ENCODE measurements around the gene GHDC. TPM values are rescaled to one million over a fixed set of nuclear protein-coding genes. Genes with fewer than 3 reads are reported as not detected.
"Not testable (repeated sequence)": the region's sequence is repeated elsewhere in the genome, so short reads cannot be mapped to it uniquely, and the experiment has no call there.

Gene GHDC, protein sequence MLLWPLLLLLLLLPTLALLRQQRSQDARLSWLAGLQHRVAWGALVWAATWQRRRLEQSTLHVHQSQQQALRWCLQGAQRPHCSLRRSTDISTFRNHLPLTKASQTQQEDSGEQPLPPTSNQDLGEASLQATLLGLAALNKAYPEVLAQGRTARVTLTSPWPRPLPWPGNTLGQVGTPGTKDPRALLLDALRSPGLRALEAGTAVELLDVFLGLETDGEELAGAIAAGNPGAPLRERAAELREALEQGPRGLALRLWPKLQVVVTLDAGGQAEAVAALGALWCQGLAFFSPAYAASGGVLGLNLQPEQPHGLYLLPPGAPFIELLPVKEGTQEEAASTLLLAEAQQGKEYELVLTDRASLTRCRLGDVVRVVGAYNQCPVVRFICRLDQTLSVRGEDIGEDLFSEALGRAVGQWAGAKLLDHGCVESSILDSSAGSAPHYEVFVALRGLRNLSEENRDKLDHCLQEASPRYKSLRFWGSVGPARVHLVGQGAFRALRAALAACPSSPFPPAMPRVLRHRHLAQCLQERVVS
- polyA plus RNA-seq (ENCODE audit: low read depth in 6 of 6), result 10 to 100 TPM; 21.9 to 32.7 (median 26.2) TPM

DNA sequence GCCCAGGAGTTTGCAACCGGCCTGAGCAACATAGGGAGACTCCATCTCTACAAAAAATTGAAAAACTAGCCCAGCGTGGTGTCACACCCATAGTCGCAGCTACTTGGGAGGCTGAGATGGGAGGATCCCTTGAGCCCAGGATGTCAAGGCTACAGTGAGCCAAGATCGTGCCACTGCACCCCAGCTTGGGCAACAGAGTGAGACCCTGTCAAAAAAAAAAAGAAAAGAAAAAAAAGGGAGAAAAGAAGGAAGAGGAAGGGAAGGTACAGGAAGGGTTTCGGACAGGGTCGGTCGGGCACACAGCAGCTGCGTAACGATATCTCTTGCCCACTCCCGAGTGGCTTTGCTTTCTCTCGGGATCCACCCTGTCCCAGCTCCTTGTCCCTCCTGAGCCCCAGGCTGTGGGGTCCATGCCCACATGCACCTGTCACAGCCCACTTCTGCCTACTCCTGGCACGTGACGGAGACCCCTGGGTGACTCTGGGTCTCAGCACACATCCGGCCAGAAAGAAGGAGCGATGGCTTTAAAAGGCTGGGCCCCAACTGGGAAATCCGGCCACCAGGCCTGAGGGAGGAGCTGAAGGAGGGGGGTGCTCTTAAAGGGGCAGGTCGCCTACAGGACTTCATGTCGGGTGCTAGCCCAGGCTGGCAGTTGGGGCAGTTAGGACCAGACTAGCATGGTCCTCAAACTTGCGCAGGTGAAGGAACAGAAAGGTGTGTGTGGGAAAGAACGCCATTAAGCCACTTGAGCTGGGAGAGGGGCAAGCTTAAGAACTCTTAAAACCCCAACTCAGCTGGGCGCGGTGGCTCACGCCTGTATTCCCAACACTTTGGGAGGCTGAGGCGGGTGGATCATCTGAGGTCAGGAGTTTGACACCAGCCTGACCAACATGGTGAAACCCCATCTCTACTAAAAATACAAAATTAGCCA lies at the start of gene GHDC:
TSS of gene GHDC (minus strand) at position 526 of the 931 bp plus-strand sequence. CDS start 913 bp downstream, outside the sequence.
- peaks cover 33 to 48% (median 36%) of the 10 kb centered on the region in 3 donors for H3K4me1 Mint-ChIP-seq
- no peaks in the 10 kb centered on the region for H3K36me3 Mint-ChIP-seq
- no peaks in the 10 kb centered on the region for H3K27me3 Mint-ChIP-seq
- DNase-seq (peak; percentile 81), ATAC-seq (ENCODE audit: low read depth in 2 of 2) (peak; percentile 73 to 80)
- H3K9me3 Mint-ChIP-seq, result peaks cover 0 to 1% (median 0%) of the 10 kb centered on the region in 7 donors
- H3K27ac Mint-ChIP-seq, result peak within 1 kb of the TSS; percentile 58 to 99 (median 97)
- H3K4me3 Mint-ChIP-seq, result peak within 1 kb of the TSS; percentile 92 to 99 (median 96)

GRCh38 chr17:42243493-42243982 lies 49.2 kb upstream of the GHDC start:
- ATAC-seq (ENCODE audit: low read depth in 2 of 2) (no peak), DNase-seq (no peak)
- Mint-ChIP-seq H3K4me1 (peaks cover 19 to 33% (median 28%) of the 10 kb centered on the region in 3 donors), H3K36me3 (no peaks in the 10 kb centered on the region), H3K9me3 (no peaks in the 10 kb centered on the region), H3K4me3 (peak overlapping the region in 1 of 8 donors; percentile 24), H3K27me3 (no peaks in the 10 kb centered on the region), H3K27ac (peak overlapping the region in 1 of 6 donors; percentile 47)

- DNase-seq (no peak), ATAC-seq (ENCODE audit: low read depth in 2 of 2) (no peak)
- H3K9me3 Mint-ChIP-seq, result no peaks in the 10 kb centered on the region
- H3K4me1 Mint-ChIP-seq, result peaks cover 14 to 20% (median 14%) of the 10 kb centered on the region in 3 donors
- peak overlapping the region in 1 of 6 donors; percentile 51 for H3K27ac Mint-ChIP-seq
- no peak overlapping the region for H3K4me3 Mint-ChIP-seq
- H3K27me3 Mint-ChIP-seq, result no peaks in the 10 kb centered on the region
- no peaks in the 10 kb centered on the region for H3K36me3 Mint-ChIP-seq
These were observed 47.6 kb upstream of the GHDC start for GRCh38 chr17:42241871-42242270.

DNA sequence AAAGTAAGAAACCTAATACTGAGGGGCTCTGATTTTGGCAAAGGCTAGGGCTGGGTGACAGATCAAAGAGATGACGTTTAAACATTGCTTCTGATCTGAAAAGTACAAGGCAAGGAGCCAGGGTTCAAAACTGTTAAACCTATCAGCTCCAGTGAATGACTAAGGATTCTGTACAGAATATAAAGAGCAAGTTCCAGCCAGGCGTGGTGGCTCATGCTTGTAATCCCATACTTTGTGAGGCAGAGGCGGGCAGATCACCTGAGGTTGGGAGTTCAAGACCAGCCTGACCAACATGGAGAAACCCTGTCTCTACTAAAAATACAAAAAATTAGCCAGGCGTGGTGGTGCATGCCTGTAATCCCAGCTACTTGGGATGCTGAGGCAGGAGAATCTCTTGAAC lies 46.6 kb upstream of the GHDC start:
- H3K4me3 Mint-ChIP-seq; H3K27ac Mint-ChIP-seq; DNase-seq; H3K36me3 Mint-ChIP-seq; H3K9me3 Mint-ChIP-seq; ATAC-seq (ENCODE audit: low read depth in 2 of 2); H3K27me3 Mint-ChIP-seq: not testable (repeated sequence)
- H3K4me1 Mint-ChIP-seq, result peaks cover 9 to 14% (median 10%) of the 10 kb centered on the region in 3 donors

DNA sequence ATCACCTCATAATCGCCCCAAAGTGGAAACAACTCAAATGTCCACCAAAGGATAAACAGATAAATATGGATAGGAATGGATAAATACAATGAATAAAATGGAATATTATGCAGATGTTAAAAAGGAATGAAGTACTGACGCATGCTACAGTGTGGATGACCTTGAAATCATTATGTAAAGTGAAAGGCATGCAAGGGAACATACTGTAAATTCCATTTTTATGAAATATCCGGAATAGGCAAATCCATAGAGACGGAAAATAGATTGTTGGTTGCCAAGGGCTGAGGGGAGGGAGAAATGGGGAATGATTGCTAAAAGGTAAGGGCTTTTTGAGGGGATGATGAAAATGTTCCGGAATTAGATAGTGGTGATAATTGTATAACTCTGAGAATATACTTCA lies 45.9 kb upstream of the GHDC start:
- no peak overlapping the region for H3K27ac Mint-ChIP-seq
- H3K4me3 Mint-ChIP-seq, result no peak overlapping the region
- no peaks in the 10 kb centered on the region for H3K9me3 Mint-ChIP-seq
- no peaks in the 10 kb centered on the region for H3K27me3 Mint-ChIP-seq
- no peak for ATAC-seq (ENCODE audit: low read depth in 2 of 2)
- no peaks in the 10 kb centered on the region for H3K36me3 Mint-ChIP-seq
- H3K4me1 Mint-ChIP-seq, result peaks cover 8 to 14% (median 9%) of the 10 kb centered on the region in 3 donors
- no peak for DNase-seq

- Mint-ChIP-seq H3K4me1 (peaks cover 8 to 16% (median 14%) of the 10 kb centered on the region in 3 donors), H3K4me3 (peak overlapping the region in 1 of 8 donors; percentile 47)
- not testable (repeated sequence) for ATAC-seq (ENCODE audit: low read depth in 2 of 2); H3K9me3 Mint-ChIP-seq; DNase-seq; H3K27ac Mint-ChIP-seq; H3K27me3 Mint-ChIP-seq; H3K36me3 Mint-ChIP-seq
These were observed 45.3 kb upstream of the GHDC start for GRCh38 chr17:42239576-42239975.

- no peak for DNase-seq
- Mint-ChIP-seq H3K4me3 (no peak overlapping the region), H3K27me3 (no peaks in the 10 kb centered on the region), H3K27ac (peak overlapping the region in 1 of 6 donors; percentile 48), H3K36me3 (no peaks in the 10 kb centered on the region), H3K9me3 (no peaks in the 10 kb centered on the region), H3K4me1 (peaks cover 8 to 14% (median 10%) of the 10 kb centered on the region in 3 donors)
- ATAC-seq (ENCODE audit: low read depth in 2 of 2), result no peak
These were observed 42.5 kb upstream of the GHDC start for GRCh38 chr17:42236760-42237159.

- no peaks in the 10 kb centered on the region for H3K36me3 Mint-ChIP-seq
- no peaks in the 10 kb centered on the region for H3K9me3 Mint-ChIP-seq
- no peak overlapping the region for H3K4me3 Mint-ChIP-seq
- no peak for DNase-seq
- ATAC-seq (ENCODE audit: low read depth in 2 of 2), result no peak
- peaks cover 4 to 9% (median 8%) of the 10 kb centered on the region in 3 donors for H3K4me1 Mint-ChIP-seq
- peak overlapping the region in 2 of 6 donors; percentile 24 to 33 for H3K27ac Mint-ChIP-seq
- H3K27me3 Mint-ChIP-seq, result no peaks in the 10 kb centered on the region
These were observed 39.7 kb upstream of the GHDC start for GRCh38 chr17:42233994-42234393.

DNA sequence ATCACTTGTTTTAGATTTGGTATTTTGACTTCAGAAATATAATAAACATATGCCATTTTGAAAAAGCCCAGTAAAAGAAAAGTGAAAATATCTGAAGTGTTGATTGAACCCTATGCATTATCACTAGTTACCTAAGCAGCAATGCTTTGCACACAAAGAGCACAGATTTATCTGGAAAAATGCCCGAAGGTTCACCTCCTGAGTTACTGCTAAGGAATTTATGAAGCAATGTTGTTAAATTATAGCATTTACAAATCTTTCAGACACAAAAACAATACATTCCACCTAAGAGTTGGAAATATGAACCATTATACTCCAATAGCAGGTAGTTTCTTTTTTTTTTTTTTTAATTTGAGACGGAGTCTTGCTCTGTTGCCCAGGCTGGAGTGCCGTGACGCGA lies 38.9 kb upstream of the GHDC start:
- no peak for ATAC-seq (ENCODE audit: low read depth in 2 of 2)
- Mint-ChIP-seq H3K36me3 (no peaks in the 10 kb centered on the region), H3K4me1 (peaks cover 4 to 9% (median 8%) of the 10 kb centered on the region in 3 donors), H3K27me3 (no peaks in the 10 kb centered on the region), H3K4me3 (no peak overlapping the region), H3K27ac (no peak overlapping the region), H3K9me3 (no peaks in the 10 kb centered on the region)
- no peak for DNase-seq

DNA sequence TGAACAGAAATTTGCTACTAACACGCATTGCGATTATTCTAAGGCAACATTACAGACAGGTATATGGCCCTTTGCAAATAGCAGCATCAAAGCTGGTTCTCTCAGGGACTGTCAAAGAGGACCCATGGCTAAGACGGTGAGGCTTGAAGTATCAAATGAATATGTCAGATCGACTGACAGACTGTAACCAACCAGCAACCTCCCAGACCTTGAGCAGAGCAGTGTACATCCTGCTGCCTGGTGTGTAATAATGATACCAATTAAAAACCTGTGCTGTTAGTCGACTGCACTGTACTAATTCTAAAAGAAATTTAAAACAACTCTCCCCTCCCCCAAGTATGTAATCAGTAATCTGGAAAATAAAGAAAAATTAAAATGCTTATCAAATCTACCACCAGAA lies 35.9 kb upstream of the GHDC start:
- no peak overlapping the region for H3K27ac Mint-ChIP-seq
- H3K4me3 Mint-ChIP-seq, result no peak overlapping the region
- no peaks in the 10 kb centered on the region for H3K9me3 Mint-ChIP-seq
- peaks cover 0 to 8% (median 6%) of the 10 kb centered on the region in 3 donors for H3K4me1 Mint-ChIP-seq
- H3K27me3 Mint-ChIP-seq, result no peaks in the 10 kb centered on the region
- H3K36me3 Mint-ChIP-seq, result no peaks in the 10 kb centered on the region
- ATAC-seq (ENCODE audit: low read depth in 2 of 2) (no peak), DNase-seq (no peak)

DNA sequence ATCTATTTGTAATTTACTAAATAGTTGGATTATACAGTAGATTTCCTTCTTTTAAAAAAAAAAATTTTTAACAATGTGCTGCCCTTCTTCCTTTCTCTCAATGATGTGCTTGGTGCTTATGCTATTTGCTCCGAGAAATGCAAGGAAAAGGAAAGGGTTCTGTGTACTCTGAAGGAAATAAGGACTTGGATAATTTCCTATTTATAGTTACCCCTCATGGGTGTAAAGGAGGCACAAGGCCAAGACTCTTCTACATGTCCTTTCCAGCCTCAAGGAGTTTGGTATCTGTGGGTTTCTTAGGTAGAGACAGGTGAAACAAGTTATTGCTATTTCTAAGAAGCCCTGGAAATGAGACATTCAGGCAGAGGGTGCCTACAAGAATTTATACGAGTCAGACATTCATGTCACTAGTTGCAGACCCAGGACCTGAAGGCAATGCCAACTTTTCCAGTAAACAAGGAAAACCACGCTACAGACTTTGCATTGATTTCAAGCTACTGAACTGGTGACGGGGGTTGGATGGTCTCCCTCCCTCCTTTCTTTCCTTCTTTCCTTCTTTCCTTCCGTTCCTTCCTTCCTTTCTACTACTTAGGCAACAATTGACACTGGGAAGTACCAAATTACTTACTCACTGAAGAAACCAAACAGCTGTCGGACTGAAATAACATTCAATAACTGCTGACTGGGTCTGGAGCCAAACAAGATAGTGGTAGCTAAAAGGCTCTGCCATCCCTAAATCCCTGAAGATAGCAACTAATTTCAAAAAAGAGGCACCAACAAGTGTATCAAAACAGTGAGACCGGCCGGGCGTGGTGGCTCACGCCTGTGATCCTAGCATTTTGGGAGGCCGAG lies 33.8 kb upstream of the GHDC start:
- Mint-ChIP-seq H3K27me3 (no peaks in the 10 kb centered on the region), H3K4me3 (no peak overlapping the region), H3K36me3 (no peaks in the 10 kb centered on the region), H3K4me1 (peaks cover 0 to 2% (median 0%) of the 10 kb centered on the region in 3 donors), H3K9me3 (no peaks in the 10 kb centered on the region), H3K27ac (peak overlapping the region in 1 of 6 donors; percentile 26)
- DNase-seq, result no peak
- no peak for ATAC-seq (ENCODE audit: low read depth in 2 of 2)

DNA sequence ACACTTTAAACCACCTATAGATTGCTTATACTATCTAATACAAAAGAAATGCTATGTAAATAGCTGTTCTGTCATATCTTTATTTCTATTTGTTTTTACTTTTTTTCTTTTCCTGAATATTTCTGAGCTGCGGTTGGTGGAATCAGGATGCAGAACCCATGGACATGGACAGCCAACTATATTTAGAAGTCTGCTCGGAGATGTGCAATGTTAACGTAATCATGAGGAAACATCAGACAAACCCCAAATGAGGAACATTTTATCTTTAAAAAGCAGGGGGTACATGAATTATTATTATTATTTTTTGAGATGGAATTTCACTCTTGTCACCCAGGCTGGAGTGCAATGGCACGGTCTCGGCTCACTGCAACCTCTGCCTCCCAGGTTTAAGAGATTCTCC lies 31.4 kb upstream of the GHDC start:
- ATAC-seq (ENCODE audit: low read depth in 2 of 2), result no peak
- Mint-ChIP-seq H3K9me3 (no peaks in the 10 kb centered on the region), H3K4me3 (no peak overlapping the region), H3K27ac (peak overlapping the region in 1 of 6 donors; percentile 11), H3K4me1 (peaks cover 6 to 8% (median 7%) of the 10 kb centered on the region in 3 donors), H3K36me3 (peaks cover 0 to 8% of the 10 kb centered on the region in 2 donors), H3K27me3 (no peaks in the 10 kb centered on the region)
- DNase-seq, result no peak

Data from naive B cell (primary cell).